GM21825 (cell line): ENCODE measurements around the gene ROPN1B.

Source experiments
- ATAC-seq: cut with Tn5 transposase; IDR thresholded peaks from one replicate; pipeline ENCODE4 v1.9.1; 2021; ENCODE audit warnings: mild to moderate bottlenecking, moderate library complexity; ENCODE audit not compliant: unreplicated experiment

ROPN1B gene

DNA sequence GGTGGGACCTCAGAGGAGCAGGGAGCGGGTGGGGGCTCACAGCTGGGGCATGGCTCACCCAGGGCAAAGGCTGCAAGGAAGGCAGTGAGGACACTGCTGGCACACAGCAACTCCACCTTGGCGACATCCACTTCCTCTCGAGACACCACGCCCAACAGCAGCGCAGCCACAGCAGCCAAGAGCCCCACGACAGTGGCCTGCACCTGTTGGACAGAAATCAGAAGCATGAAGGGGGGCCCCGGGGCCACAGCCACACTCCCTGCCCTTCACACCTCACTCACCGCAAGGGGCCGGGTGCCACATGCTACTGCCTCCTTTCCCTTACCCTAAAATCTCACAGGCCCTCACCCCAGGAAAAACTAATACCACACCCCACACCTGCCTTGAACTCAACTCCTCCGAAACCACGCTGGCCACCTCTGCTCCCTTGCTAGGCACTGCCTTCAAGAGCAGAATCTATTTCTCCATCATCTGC, 57.3 kb downstream of the ROPN1B start:
- ATAC-seq, result no peak

DNA sequence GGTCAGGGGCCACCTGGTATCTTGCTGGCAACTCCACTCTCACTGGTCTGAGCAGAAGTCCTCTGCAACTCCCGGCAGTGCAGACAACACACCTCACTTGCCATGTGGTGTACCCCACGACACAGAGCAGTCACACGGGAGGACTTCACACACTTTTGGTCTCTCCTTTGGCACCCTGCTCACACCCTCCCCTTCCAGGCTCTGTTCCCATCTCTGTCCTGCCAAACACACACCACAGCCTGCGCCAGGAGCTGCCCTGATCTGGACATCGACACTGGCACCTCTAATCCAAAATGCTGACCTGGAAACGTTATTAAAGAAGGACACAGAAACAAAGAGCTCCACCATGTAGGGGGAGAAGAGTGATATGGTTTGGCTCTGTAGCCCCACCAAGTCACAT, 57.8 kb downstream of the ROPN1B start:
- ATAC-seq, result no peak

GRCh38 chr3:126028096-126028495, 59.1 kb downstream of the ROPN1B start:
- no peak for ATAC-seq

DNA sequence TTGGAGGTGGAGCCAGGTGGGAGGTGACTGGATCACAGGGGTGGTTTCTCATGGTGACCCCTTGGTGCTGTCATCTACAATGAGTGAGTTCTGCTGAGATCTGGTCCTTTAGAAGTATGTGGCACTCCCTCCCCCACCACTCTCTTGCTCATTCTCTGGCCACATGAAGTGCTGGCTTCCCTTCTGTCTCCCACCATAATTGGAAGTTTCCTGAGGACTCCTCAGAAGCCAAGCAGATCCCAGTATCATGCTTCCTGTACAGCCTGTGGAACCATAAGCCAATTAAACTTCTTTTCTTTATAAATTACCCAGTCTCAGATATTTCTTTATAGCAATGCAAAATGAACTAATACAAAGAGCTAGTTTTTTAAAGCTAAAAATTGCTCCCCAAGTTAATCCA, 60.3 kb downstream of the ROPN1B start:
- no peak for ATAC-seq

- no peak for ATAC-seq
Observed at GRCh38 chr3:126030455-126030854, 61.5 kb downstream of the ROPN1B start.

DNA sequence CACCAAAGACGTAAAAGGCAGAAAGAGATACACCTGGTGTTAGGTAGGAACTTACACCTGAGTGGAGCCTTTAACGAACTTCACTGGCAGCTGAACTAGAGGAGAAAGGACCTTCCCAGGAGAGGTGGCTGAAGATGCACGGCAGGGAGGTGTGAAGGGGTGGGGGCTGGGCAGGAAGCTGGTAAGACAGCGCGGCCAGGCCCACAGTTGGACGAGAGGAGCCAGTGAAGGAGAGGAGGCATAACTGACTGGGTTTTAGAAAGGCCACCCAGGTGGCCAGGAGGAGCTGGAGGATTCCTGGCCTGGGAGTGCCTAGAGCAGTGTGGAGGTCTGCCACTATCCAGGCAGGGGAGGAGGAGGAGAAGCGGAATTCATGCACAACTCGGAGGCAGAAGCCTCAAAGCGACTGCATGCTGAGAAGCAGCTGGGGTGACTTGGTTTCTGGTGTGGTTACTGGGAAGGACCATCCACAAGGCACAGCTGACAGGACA, 63.0 kb downstream of the ROPN1B start:
- ATAC-seq, result no peak
